MM.1S (cell line): Measurements from ENCODE around the gene MYL10.

ENCODE experiments used
- DNase-seq: peaks from one replicate; pipeline ENCODE4 v3.0.0-alpha.2; 2015
- H2AFZ ChIP-seq: fragments of 300-600 bp; sonication (generic); 2 replicates; pipeline ENCODE4 v1.6.0; 2016; ENCODE audit warnings: antibody characterized with exemption, low read length
- H3F3A ChIP-seq: fragments of 300-600 bp; sonication (generic); 2 replicates; pipeline ENCODE4 v1.6.1; 2016; ENCODE audit warnings: mild to moderate bottlenecking, antibody characterized with exemption, low read length, moderate library complexity, mixed read lengths; ENCODE audit not compliant: insufficient read depth
- H3K27ac ChIP-seq: fragments of 300-600 bp; sonication (generic); 2 replicates; pipeline ENCODE4 v1.5.1; 2016; ENCODE audit warnings: mild to moderate bottlenecking, low read length
- H3K27me3 ChIP-seq: fragments of 300-600 bp; sonication (generic); replicated peaks from 2 replicates; pipeline ENCODE4 v1.6.0; 2016; ENCODE audit warnings: low read length; ENCODE audit not compliant: insufficient read depth
- H3K36me3 ChIP-seq: fragments of 300-600 bp; sonication (generic); replicated peaks from 2 replicates; pipeline ENCODE4 v1.6.1; 2016; ENCODE audit warnings: mild to moderate bottlenecking, low read length, mixed read lengths; ENCODE audit not compliant: insufficient read depth
- H3K4me1 ChIP-seq: fragments of 300-600 bp; sonication (generic); 2 replicates; pipeline ENCODE4 v1.6.1; 2016; ENCODE audit warnings: low read length, mixed read lengths
- H3K4me2 ChIP-seq: fragments of 300-600 bp; sonication (generic); 2 replicates; pipeline ENCODE4 v1.6.0; 2016; ENCODE audit warnings: low read depth, low read length
- H3K4me3 ChIP-seq: fragments of 300-600 bp; sonication (generic); 2 replicates; pipeline ENCODE4 v1.5.1; 2016; ENCODE audit warnings: low read length, mixed read lengths
- H3K79me2 ChIP-seq: fragments of 300-600 bp; sonication (generic); 2 replicates; pipeline ENCODE4 v1.6.1; 2016; ENCODE audit warnings: mixed run types, low read length, mixed read lengths
- H3K9ac ChIP-seq: fragments of 300-600 bp; sonication (generic); 2 replicates; pipeline ENCODE4 v1.6.1; 2016; ENCODE audit warnings: low read length, mixed read lengths
- H3K9me2 ChIP-seq: fragments of 300-600 bp; sonication (generic); replicated peaks from 2 replicates; pipeline ENCODE4 v1.6.1; 2016; ENCODE audit warnings: mild to moderate bottlenecking, low read length, mixed read lengths; ENCODE audit not compliant: insufficient read depth
- H3K9me3 ChIP-seq: fragments of 300-600 bp; sonication (generic); replicated peaks from 2 replicates; pipeline ENCODE4 v1.6.1; 2016; ENCODE audit warnings: mild to moderate bottlenecking, low read length, mixed read lengths; ENCODE audit not compliant: insufficient read depth
- H4K20me1 ChIP-seq: fragments of 300-600 bp; sonication (generic); 2 replicates; pipeline ENCODE4 v1.6.1; 2016; ENCODE audit warnings: mild to moderate bottlenecking, low read length, moderate library complexity, mixed read lengths; ENCODE audit not compliant: insufficient read depth
- CTCF ChIP-seq: fragments of 300-600 bp; sonication (generic); IDR thresholded peaks from 2 replicates; pipeline ENCODE4 v1.5.1; 2016; ENCODE audit warnings: antibody characterized with exemption, low read length, mixed read lengths
- EZH2 ChIP-seq: fragments of 300-600 bp; sonication (generic); optimal IDR thresholded peaks from 2 replicates; pipeline ENCODE3; 2017; ENCODE audit warnings: low read depth, mild to moderate bottlenecking, antibody characterized with exemption, low read length, mixed read lengths
- EZH2phosphoT487 ChIP-seq: fragments of 300-600 bp; sonication (generic); IDR thresholded peaks from 2 replicates; pipeline ENCODE4 v1.6.1; 2018; ENCODE audit warnings: antibody characterized with exemption, low read length

MYL10 gene

GRCh38 chr7:101604331-101604933, 24.7 kb downstream of the MYL10 start:
- Histone ChIP-seq H3F3A (no peaks in the 10 kb centered on the region), H3K4me2 (no peak overlapping the region), H3K9me3 (no peaks in the 10 kb centered on the region), H3K9ac (no peak overlapping the region), H3K36me3 (no peaks in the 10 kb centered on the region), H3K27me3 (no peaks in the 10 kb centered on the region; the same call in 1 of the 2 replicates), H3K79me2 (no peaks in the 10 kb centered on the region), H3K9me2 (no peaks in the 10 kb centered on the region), H3K27ac (no peak overlapping the region), H3K4me3 (no peak overlapping the region), H2AFZ (no peak overlapping the region), H4K20me1 (no peaks in the 10 kb centered on the region), H3K4me1 (no peaks in the 10 kb centered on the region)
- no peak for TF ChIP-seq CTCF
- TF ChIP-seq EZH2, result no peak
- no peak for TF ChIP-seq EZH2phosphoT487
- DNase-seq, result no peak

DNA sequence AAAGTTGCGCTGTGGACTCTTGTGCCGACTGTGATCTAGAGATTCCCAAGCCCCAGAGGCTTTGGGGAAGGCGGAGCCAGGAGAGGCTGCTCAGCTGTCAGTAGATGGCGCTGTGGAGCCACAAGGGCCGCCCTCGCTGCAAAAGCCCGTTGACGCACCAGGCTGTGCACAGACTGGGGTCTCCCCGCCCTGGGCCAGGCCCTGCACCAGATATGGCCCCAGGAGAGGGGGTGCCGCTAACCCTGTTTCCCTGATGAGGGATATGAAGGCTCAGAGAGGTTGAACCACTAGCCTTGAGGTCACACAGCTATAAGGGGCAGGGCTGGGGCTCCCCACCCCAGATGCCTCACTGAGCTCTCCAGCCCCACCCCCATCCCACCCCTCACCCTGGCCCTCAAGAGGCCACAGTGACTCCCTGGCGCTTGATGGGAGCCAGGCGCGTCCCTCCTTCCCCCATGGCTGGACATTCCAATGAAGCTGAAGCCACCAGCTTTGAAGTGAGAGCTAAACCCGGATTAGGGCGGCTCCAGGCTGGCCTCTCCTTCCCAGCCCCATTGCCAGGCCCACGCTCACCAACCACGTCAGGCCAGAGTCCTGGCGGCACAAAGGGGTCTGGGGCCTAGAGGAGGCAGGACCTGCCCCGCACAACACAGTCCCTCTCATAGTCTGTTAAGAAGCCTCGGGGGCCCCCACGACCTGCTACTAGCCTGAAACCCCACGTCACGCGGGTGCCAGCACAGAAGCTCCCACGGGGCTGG, 26.4 kb downstream of the MYL10 start:
- Histone ChIP-seq H3K4me2 (peak overlapping the region; percentile 48; the same call in 1 of the 2 replicates), H3K4me3 (no peak overlapping the region), H3K9ac (no peak overlapping the region), H4K20me1 (no peaks in the 10 kb centered on the region), H3K9me2 (no peaks in the 10 kb centered on the region), H3F3A (no peaks in the 10 kb centered on the region), H3K4me1 (no peaks in the 10 kb centered on the region), H3K27me3 (no peaks in the 10 kb centered on the region; the same call in 1 of the 2 replicates), H2AFZ (0 out of 2 replicates have a peak overlapping the region, but pooled peaks have one; percentile 12), H3K79me2 (no peaks in the 10 kb centered on the region), H3K9me3 (no peaks in the 10 kb centered on the region), H3K36me3 (no peaks in the 10 kb centered on the region), H3K27ac (no peak overlapping the region)
- TF ChIP-seq CTCF (peak; percentile 90), EZH2 (no peak)
- peak; percentile 61 for DNase-seq

DNA sequence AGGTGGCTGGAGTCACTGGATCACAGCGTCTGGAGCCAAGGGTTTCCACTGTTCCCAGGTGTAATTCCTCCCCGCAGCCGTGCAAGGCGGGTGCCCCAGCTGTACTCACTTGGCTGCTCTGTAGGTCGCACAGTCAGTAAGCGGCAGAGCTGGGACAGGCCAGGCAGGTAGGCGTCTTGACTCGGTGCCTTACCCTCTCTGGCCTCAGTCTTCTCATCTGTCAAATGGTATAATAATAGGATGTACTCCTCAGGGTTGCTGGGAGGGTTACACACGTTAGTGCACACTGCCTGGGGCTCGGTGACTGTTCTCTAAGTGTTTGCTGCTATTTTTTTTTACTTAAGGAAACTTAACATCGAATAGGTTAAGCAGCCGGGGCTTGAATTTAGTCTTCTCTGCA, 27.0 kb downstream of the MYL10 start:
- Histone ChIP-seq H3F3A (no peaks in the 10 kb centered on the region), H3K36me3 (no peaks in the 10 kb centered on the region), H3K4me2 (no peak overlapping the region; the same call in 1 of the 2 replicates), H2AFZ (0 out of 2 replicates have a peak overlapping the region, but pooled peaks have one; percentile 12), H3K9ac (no peak overlapping the region), H3K79me2 (no peaks in the 10 kb centered on the region), H3K4me1 (no peaks in the 10 kb centered on the region), H3K9me3 (no peaks in the 10 kb centered on the region), H3K27ac (no peak overlapping the region), H3K27me3 (no peaks in the 10 kb centered on the region; the same call in 1 of the 2 replicates), H4K20me1 (no peaks in the 10 kb centered on the region), H3K9me2 (no peaks in the 10 kb centered on the region), H3K4me3 (no peak overlapping the region)
- no peak for TF ChIP-seq EZH2phosphoT487
- DNase-seq, result no peak

GRCh38 chr7:101599787-101600186, 29.3 kb downstream of the MYL10 start:
- Histone ChIP-seq H3K36me3 (no peaks in the 10 kb centered on the region), H3K27me3 (peaks cover 6% of the 10 kb centered on the region), H3K4me2 (no peak overlapping the region), H3K27ac (no peak overlapping the region), H3K9me3 (no peaks in the 10 kb centered on the region), H3K4me1 (no peaks in the 10 kb centered on the region), H3K4me3 (no peak overlapping the region), H3K9ac (no peak overlapping the region), H3F3A (no peaks in the 10 kb centered on the region), H3K9me2 (no peaks in the 10 kb centered on the region), H3K79me2 (no peaks in the 10 kb centered on the region), H4K20me1 (no peaks in the 10 kb centered on the region), H2AFZ (no peak overlapping the region)
- no peak for TF ChIP-seq EZH2
- TF ChIP-seq CTCF, result no peak
- no peak for TF ChIP-seq EZH2phosphoT487
- DNase-seq, result no peak
